GM12892 (cell line): ENCODE measurements around the gene BTBD7.

ENCODE experiments used
- DNase-seq: peaks from one replicate; pipeline ENCODE4 v3.0.0; 2011; ENCODE audit not compliant: insufficient read length
- FAIRE-seq: peaks from 2 replicates; lab custom pipeline; 2011; peaks lifted over from hg19 to GRCh38; lab: Jason Lieb, UNC
- POLR2A ChIP-seq: IDR thresholded peaks from 2 replicates; pipeline ENCODE4 v1.6.1; 2011; ENCODE audit warnings: low read depth, low read length, control low read depth
- POLR2AphosphoS5 ChIP-seq: IDR thresholded peaks from 2 replicates; pipeline ENCODE4 v1.6.1; 2011; ENCODE audit warnings: low read depth, low read length, control low read depth
- TAF1 ChIP-seq: IDR thresholded peaks from 2 replicates; pipeline ENCODE4 v1.6.1; 2011; ENCODE audit warnings: low read depth, mild to moderate bottlenecking, control low read depth, low read length, borderline replicate concordance

Gene BTBD7

GRCh38 chr14:93285044-93285443 lies 47.8 kb downstream of the BTBD7 start:
- FAIRE-seq (no peak), DNase-seq (no peak)
- TF ChIP-seq POLR2A (no peak), POLR2AphosphoS5 (no peak), TAF1 (no peak)

- no peak for TF ChIP-seq POLR2AphosphoS5
- TF ChIP-seq POLR2A: no peak
- no peak for TF ChIP-seq TAF1
- DNase-seq (no peak), FAIRE-seq (no peak)
These were observed 50.9 kb downstream of the BTBD7 start for GRCh38 chr14:93281937-93282336.

DNA sequence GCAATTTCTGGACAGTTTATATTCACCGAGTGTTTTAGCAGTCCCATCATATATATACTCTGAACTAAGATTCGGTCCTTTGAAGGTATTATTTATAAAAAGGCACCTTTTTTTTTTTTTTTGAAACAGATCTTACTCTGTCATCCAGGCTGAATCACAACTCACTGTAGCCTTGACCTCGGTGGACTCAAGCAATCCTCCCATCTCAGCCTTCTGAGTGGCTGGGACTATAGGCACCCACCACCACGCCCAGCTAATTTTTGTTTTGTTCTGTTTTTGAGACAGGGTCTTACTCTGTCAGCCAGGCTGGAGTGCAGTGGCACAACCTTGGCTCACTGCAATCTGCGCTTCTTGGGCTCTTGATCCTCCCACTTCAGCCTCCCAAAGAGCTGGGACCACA lies 52.1 kb downstream of the BTBD7 start:
- no peak for DNase-seq
- no peak for TF ChIP-seq POLR2AphosphoS5
- no peak for TF ChIP-seq POLR2A
- no peak for TF ChIP-seq TAF1
- FAIRE-seq: no peak

- DNase-seq (no peak), FAIRE-seq (no peak)
- TF ChIP-seq POLR2A (no peak), POLR2AphosphoS5 (no peak), TAF1 (no peak)
These were observed 56.7 kb downstream of the BTBD7 start for GRCh38 chr14:93276031-93276716.

- TF ChIP-seq POLR2AphosphoS5: no peak
- no peak for TF ChIP-seq POLR2A
- no peak for TF ChIP-seq TAF1
- no peak for FAIRE-seq
- no peak for DNase-seq
These were observed 58.6 kb downstream of the BTBD7 start for GRCh38 chr14:93274055-93274806.

DNA sequence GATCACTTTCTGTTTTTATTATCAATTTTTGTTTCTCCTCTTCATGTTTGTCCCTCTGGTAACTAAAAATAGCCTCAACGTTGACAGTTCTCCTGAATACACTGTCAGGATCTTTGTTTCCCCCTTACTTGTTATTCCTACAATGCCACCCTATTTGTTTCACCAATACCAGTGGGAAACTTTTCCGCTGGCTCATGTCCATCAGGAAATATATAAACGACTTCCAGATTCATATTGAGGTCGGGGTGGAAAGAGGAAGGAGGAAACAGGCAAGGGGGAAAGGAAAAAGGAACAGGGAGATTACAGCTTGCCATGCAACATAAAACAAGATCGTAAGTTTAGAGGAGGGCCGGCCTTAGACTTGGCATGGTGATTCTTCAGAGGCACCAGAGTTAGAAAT lies 61.7 kb downstream of the BTBD7 start:
- FAIRE-seq: no peak
- no peak for DNase-seq
- no peak for TF ChIP-seq POLR2AphosphoS5
- TF ChIP-seq TAF1: no peak
- no peak for TF ChIP-seq POLR2A

- TF ChIP-seq POLR2A (no peak), POLR2AphosphoS5 (no peak)
- DNase-seq: no peak
- FAIRE-seq: no peak
These were observed 63.3 kb downstream of the BTBD7 start for GRCh38 chr14:93269341-93270068.

- FAIRE-seq: no peak
- TF ChIP-seq POLR2A: no peak
- TF ChIP-seq TAF1: no peak
- TF ChIP-seq POLR2AphosphoS5: no peak
- no peak for DNase-seq
These were observed 64.4 kb downstream of the BTBD7 start for GRCh38 chr14:93268406-93268805.

- FAIRE-seq (no peak), DNase-seq (no peak)
- TF ChIP-seq POLR2A: no peak
- no peak for TF ChIP-seq POLR2AphosphoS5
- TF ChIP-seq TAF1: no peak
These were observed 65.6 kb downstream of the BTBD7 start for GRCh38 chr14:93267149-93267711.

DNA sequence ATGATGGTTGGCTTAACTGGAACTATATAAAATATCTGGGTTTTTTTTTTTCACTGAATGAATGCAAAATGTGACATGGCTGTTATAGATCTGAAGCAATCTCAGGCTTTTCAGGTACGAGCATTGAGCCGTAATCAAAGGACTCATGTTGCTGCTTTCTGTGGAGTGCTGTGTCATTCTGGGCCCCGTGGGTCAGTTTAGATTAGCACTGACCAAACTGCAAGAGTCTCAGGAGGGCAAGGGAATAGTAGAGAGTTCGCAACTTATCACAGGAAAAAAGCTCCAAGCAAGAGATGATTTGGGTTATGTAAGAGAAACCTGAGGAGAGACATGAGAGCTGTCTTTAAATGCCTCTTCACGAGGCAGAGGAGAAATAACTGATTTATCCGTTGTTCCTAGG lies 66.7 kb downstream of the BTBD7 start:
- DNase-seq (no peak), FAIRE-seq (no peak)
- TF ChIP-seq POLR2A: no peak
- no peak for TF ChIP-seq TAF1
- TF ChIP-seq POLR2AphosphoS5: no peak

GRCh38 chr14:93263416-93263815 lies 69.4 kb downstream of the BTBD7 start:
- FAIRE-seq (no peak), DNase-seq (no peak)
- TF ChIP-seq POLR2A: no peak
- TF ChIP-seq TAF1: no peak
- no peak for TF ChIP-seq POLR2AphosphoS5
